HG03575 (cell line): Measurements from ENCODE around the gene GCDH.

ENCODE experiments used
- ATAC-seq: cut with Tn5 transposase; IDR thresholded peaks from one replicate; pipeline ENCODE4 v1.9.1; 2021; ENCODE audit not compliant: unreplicated experiment, insufficient number of reproducible peaks, low FRiP score; ENCODE audit errors: extremely low read depth

The GCDH gene

GRCh38 chr19:12937093-12937926, 46.4 kb downstream of the GCDH start:
- no peak for ATAC-seq

DNA sequence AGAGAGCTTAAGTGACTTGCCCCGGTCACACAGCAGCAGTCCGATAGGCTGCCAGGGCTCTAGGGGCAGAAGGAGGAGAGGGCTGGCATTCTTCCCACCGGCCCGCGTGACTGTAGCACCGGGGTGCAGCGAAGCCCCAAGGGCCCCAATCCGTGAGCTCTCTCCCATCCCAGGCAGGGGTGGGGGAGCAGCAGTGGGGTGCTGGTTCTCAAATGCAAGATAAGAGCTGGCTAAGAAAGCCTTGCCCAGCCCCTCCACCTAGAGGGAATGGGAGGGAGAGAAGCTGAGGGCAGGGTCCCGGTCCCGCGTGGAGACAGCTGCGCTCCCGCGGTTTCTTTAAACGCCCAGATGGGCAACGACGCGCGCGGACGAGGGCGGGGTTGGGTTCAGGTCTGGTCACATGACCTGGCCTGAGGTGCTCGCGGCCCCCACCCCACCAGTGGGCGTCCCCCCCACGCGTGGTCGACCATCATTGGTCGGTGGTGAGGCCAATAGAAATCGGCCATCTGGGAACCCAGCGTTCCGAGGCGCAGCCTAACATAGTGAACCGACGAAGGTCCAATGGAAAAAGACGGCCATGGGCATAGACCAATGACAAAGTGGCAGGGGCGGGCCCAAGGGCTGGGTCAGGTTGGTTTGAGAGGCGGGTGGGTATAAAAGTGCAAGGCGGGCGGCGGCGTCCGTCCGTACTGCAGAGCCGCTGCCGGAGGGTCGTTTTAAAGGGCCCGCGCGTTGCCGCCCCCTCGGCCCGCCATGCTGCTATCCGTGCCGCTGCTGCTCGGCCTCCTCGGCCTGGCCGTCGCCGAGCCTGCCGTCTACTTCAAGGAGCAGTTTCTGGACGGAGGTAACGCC, 47.2 kb downstream of the GCDH start, which contains the start of gene CALR:
Gene CALR (plus strand): TSS at position 683 of the 852 bp plus-strand sequence. CDS start 71 bp downstream, at position 754.
- ATAC-seq = peak; percentile 37

GRCh38 chr19:12938779-12939601, 48.0 kb downstream of the GCDH start:
- no peak for ATAC-seq

DNA sequence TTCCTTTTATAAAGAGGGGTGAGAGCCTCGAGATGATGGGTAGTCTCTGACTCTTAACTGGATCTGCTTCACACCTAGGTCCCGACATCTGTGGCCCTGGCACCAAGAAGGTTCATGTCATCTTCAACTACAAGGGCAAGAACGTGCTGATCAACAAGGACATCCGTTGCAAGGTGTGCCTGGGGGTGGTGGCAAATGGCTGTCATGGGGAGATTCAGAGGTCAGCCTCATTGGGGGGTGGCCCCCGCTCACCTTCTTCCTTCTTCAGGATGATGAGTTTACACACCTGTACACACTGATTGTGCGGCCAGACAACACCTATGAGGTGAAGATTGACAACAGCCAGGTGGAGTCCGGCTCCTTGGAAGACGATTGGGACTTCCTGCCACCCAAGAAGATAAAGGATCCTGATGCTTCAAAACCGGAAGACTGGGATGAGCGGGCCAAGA, 49.0 kb downstream of the GCDH start:
- no peak for ATAC-seq

- ATAC-seq = no peak
Measured at GRCh38 chr19:12940897-12941296, 49.9 kb downstream of the GCDH start.

DNA sequence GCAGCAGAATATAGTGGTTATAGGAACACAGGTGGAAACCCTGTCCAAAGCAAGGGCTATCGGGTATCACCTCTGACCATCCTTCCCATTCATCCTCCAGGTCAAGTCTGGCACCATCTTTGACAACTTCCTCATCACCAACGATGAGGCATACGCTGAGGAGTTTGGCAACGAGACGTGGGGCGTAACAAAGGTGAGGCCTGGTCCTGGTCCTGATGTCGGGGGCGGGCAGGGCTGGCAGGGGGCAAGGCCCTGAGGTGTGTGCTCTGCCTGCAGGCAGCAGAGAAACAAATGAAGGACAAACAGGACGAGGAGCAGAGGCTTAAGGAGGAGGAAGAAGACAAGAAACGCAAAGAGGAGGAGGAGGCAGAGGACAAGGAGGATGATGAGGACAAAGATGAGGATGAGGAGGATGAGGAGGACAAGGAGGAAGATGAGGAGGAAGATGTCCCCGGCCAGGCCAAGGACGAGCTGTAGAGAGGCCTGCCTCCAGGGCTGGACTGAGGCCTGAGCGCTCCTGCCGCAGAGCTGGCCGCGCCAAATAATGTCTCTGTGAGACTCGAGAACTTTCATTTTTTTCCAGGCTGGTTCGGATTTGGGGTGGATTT, 52.6 kb downstream of the GCDH start:
- no peak for ATAC-seq

GRCh38 chr19:12944104-12944674, 53.2 kb downstream of the GCDH start:
- no peak for ATAC-seq

GRCh38 chr19:12945479-12946091, 54.6 kb downstream of the GCDH start, which contains the start of gene RAD23A:
RAD23A (plus strand) TSS chr19:12945862; CDS start chr19:12945949, 87 bp downstream.
- peak; percentile 36 for ATAC-seq

- ATAC-seq = no peak
Measured at GRCh38 chr19:12946092-12946721, 55.2 kb downstream of the GCDH start.

- no peak for ATAC-seq
Measured at GRCh38 chr19:12946731-12947496, 56.0 kb downstream of the GCDH start.

DNA sequence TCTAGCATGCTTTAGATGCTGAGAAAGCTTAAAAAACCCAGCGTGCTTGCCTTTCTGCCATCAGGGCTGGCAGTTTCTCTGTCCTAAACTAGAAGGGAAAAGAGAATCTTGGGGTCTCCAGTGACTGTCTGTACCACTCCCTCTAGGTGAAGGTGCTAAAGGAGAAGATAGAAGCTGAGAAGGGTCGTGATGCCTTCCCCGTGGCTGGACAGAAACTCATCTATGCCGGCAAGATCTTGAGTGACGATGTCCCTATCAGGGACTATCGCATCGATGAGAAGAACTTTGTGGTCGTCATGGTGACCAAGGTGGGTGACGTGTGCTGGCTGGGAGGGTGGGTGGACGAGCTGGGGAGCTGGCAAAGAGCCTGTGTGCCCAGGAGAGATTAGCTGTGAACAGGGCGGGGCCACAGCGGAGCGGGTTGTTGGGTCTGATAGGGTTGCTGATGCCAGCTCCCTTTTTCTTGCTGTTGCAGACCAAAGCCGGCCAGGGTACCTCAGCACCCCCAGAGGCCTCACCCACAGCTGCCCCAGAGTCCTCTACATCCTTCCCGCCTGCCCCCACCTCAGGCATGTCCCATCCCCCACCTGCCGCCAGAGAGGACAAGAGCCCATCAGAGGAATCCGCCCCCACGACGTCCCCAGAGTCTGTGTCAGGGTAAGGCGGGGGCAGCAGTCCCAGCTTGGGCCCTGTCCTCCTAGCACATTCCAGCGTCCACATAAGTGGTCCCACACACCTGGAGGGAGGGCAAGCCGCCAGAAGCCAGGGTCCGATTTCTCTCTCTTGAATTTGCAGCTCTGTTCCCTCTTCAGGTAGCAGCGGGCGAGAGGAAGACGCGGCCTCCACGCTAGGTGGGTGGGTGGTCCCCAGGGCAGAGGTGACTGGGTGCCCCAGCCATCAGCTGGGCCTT, 57.0 kb downstream of the GCDH start:
- no peak for ATAC-seq

DNA sequence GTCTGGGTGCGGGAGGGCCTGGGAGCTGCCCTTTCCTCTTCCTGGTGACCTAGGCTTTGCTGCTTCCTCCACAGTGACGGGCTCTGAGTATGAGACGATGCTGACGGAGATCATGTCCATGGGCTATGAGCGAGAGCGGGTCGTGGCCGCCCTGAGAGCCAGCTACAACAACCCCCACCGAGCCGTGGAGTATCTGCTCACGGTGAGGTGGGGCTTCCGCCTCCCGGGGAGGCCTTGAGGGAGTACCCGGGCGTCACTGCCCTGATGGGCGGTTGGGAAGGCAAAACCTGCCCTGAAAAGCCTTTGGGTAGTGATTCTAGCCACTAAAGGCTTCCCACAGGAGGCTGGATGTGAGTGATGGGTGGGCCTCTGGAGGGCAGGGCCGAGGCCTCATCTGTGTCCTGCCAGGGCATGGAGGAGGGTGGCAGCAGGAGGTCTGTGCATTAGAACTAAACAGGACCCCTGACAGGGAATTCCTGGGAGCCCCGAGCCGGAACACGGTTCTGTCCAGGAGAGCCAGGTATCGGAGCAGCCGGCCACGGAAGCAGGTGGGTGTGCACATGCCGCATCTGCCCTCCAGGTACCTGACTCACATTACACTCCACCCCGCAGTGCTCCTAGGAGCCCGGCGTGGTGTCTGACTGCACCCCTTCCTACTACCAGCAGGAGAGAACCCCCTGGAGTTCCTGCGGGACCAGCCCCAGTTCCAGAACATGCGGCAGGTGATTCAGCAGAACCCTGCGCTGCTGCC, 57.8 kb downstream of the GCDH start:
- no peak for ATAC-seq
